ENCODE measurements around the gene CDR2.

- TF ChIP-seq, protein P1, sequence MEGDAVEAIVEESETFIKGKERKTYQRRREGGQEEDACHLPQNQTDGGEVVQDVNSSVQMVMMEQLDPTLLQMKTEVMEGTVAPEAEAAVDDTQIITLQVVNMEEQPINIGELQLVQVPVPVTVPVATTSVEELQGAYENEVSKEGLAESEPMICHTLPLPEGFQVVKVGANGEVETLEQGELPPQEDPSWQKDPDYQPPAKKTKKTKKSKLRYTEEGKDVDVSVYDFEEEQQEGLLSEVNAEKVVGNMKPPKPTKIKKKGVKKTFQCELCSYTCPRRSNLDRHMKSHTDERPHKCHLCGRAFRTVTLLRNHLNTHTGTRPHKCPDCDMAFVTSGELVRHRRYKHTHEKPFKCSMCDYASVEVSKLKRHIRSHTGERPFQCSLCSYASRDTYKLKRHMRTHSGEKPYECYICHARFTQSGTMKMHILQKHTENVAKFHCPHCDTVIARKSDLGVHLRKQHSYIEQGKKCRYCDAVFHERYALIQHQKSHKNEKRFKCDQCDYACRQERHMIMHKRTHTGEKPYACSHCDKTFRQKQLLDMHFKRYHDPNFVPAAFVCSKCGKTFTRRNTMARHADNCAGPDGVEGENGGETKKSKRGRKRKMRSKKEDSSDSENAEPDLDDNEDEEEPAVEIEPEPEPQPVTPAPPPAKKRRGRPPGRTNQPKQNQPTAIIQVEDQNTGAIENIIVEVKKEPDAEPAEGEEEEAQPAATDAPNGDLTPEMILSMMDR (IDR thresholded peaks at IDR 0.05; ENCODE audit: low read depth, low read length, poor library complexity, severe bottlenecking) = no peak
- TF ChIP-seq EZH2phosphoT487 (IDR thresholded peaks at IDR 0.05; ENCODE audit: borderline replicate concordance, low read length) = no peak
Measured at GRCh38 chr16:22375117-22375962, 921 bp upstream of the CDR2 start.
